Measurements from ENCODE around the gene ILKAP.

GRCh38 chr2:238149841-238150572 lies 53.5 kb downstream of the ILKAP start:
- TF ChIP-seq CTCF (IDR thresholded peaks at IDR 0.05) (no peak), POLR2AphosphoS5 (IDR thresholded peaks at IDR 0.05) (no peak), POLR2A (IDR thresholded peaks at IDR 0.05) (no peak)
